GM23338 (cell line): ENCODE results near the gene SLC45A3. TPM values are rescaled to one million over a fixed set of nuclear protein-coding genes. Genes with fewer than 3 reads are reported as not detected.
A peak's percentile ranks its signal among the peaks of the same experiment; 100 is the strongest.

Source experiments
- ATAC-seq: fragments of 200-7000 bp; cut with Tn5 transposase; 3 replicates; pipeline ENCODE4 v1.9.1; 2020
- DNase-seq: peaks from one replicate; pipeline ENCODE4 v3.0.0-alpha.2; 2015; ENCODE audit warnings: low spot score
- H2AFZ ChIP-seq: fragments of 200-600 bp; sonication (generic); 2 replicates; pipeline ENCODE4 v1.8.0; 2016; ENCODE audit warnings: antibody characterized with exemption, mild to moderate bottlenecking, moderate library complexity
- H3F3A ChIP-seq: fragments of 200-600 bp; sonication (generic); replicated peaks from 2 replicates; pipeline ENCODE4 v1.8.0; 2017; ENCODE audit warnings: antibody characterized with exemption, mixed run types, low read depth
- H3K27ac ChIP-seq: fragments of 200-600 bp; sonication (generic); 2 replicates; pipeline ENCODE4 v1.6.1; 2016; ENCODE audit warnings: low read depth
- H3K27me3 ChIP-seq: fragments of 200-600 bp; sonication (generic); 2 replicates; pipeline ENCODE4 v1.8.0; 2016; ENCODE audit warnings: mild to moderate bottlenecking, mixed run types, moderate library complexity; ENCODE audit not compliant: insufficient read depth
- H3K36me3 ChIP-seq: fragments of 200-600 bp; sonication (generic); 2 replicates; pipeline ENCODE4 v1.8.0; 2016; ENCODE audit warnings: mild to moderate bottlenecking; ENCODE audit not compliant: insufficient read depth
- H3K4me1 ChIP-seq: fragments of 200-600 bp; sonication (generic); 2 replicates; pipeline ENCODE4 v1.8.0; 2016; ENCODE audit warnings: mild to moderate bottlenecking, moderate library complexity; ENCODE audit not compliant: insufficient read depth
- H3K4me2 ChIP-seq: fragments of 200-600 bp; sonication (generic); 2 replicates; pipeline ENCODE4 v1.7.1; 2017; ENCODE audit warnings: mixed run types
- H3K4me3 ChIP-seq: fragments of 200-600 bp; sonication (generic); 2 replicates; pipeline ENCODE4 v1.6.1; 2016; ENCODE audit warnings: mixed run types
- H3K79me2 ChIP-seq: fragments of 200-600 bp; sonication (generic); replicated peaks from 2 replicates; pipeline ENCODE4 v1.8.0; 2017; ENCODE audit warnings: mild to moderate bottlenecking; ENCODE audit not compliant: insufficient read depth
- H3K9me2 ChIP-seq: fragments of 200-600 bp; sonication (generic); 2 replicates; pipeline ENCODE4 v1.8.0; 2017; ENCODE audit not compliant: insufficient read depth
- H4K20me1 ChIP-seq: fragments of 200-600 bp; sonication (generic); replicated peaks from 2 replicates; pipeline ENCODE4 v1.8.0; 2017; ENCODE audit warnings: mild to moderate bottlenecking; ENCODE audit not compliant: insufficient read depth
- H3K27ac Mint-ChIP-seq: 2 replicates; pipeline ENCODE4 v1.8.0; 2020; ENCODE audit warnings: inconsistent platforms, mild to moderate bottlenecking, moderate library complexity, mixed read lengths
- H3K27me3 Mint-ChIP-seq: 3 replicates; pipeline ENCODE4 v1.8.0; 2022; ENCODE audit warnings: low read depth, mild to moderate bottlenecking, moderate library complexity, mixed read lengths, inconsistent platforms; ENCODE audit not compliant: insufficient read depth, poor library complexity
- H3K36me3 Mint-ChIP-seq: 3 replicates; pipeline ENCODE4 v1.8.0; 2021; ENCODE audit warnings: low read depth, mild to moderate bottlenecking, inconsistent platforms, moderate library complexity, mixed read lengths
- H3K4me1 Mint-ChIP-seq: 3 replicates; pipeline ENCODE4 v1.8.0; 2020; ENCODE audit warnings: mild to moderate bottlenecking, inconsistent platforms, mixed read lengths
- H3K4me3 Mint-ChIP-seq: 3 replicates; pipeline ENCODE4 v1.8.0; 2021; ENCODE audit warnings: moderate library complexity, mild to moderate bottlenecking, inconsistent platforms, mixed read lengths
- H3K9me3 Mint-ChIP-seq: 3 replicates; pipeline ENCODE4 v1.8.0; 2020; ENCODE audit warnings: moderate library complexity, mild to moderate bottlenecking, inconsistent platforms, mixed read lengths
- CREB1 ChIP-seq: fragments of 250-450 bp; sonication (Bioruptor Pico); IDR thresholded peaks from 2 replicates; pipeline ENCODE4 v1.5.0; 2020; ENCODE audit warnings: low read depth, mild to moderate bottlenecking, moderate library complexity
- CTCF ChIP-seq, 2 experiments: fragments of 200-600 bp in 1 of 2; sonication (generic) in 1 of 2; conservative IDR thresholded peaks; 2 replicates each; pipeline versions ENCODE4 v1.5.1 to v1.6.1; 2016 to 2017; ENCODE audit warnings: antibody characterized with exemption in 2 of 2, low read depth in 2 of 2, mild to moderate bottlenecking in 2 of 2, moderate library complexity in 1 of 2
- ETS1 ChIP-seq: IDR thresholded peaks from 2 replicates; pipeline ENCODE4 v1.6.1; 2016; ENCODE audit warnings: antibody characterized with exemption
- EZH2 ChIP-seq: fragments of 200-600 bp; sonication (generic); IDR thresholded peaks from one replicate; pipeline ENCODE4 v1.8.0; 2017; ENCODE audit warnings: antibody characterized with exemption, mild to moderate bottlenecking, low read depth; ENCODE audit not compliant: unreplicated experiment
- EZH2phosphoT487 ChIP-seq: fragments of 200-600 bp; sonication (generic); IDR thresholded peaks from one replicate; pipeline ENCODE4 v1.8.1; 2018; ENCODE audit warnings: antibody characterized with exemption; ENCODE audit not compliant: unreplicated experiment
- JUNB ChIP-seq: IDR thresholded peaks from one replicate; pipeline ENCODE4 v1.6.1; 2016; ENCODE audit warnings: antibody characterized with exemption; ENCODE audit not compliant: unreplicated experiment
- NANOG ChIP-seq: IDR thresholded peaks from 2 replicates; pipeline ENCODE4 v1.6.1; 2016; ENCODE audit warnings: antibody characterized with exemption, borderline replicate concordance
- POLR2AphosphoS5 ChIP-seq: IDR thresholded peaks from 2 replicates; pipeline ENCODE4 v1.6.1; 2016; ENCODE audit warnings: antibody characterized with exemption, low read depth
- REST ChIP-seq: IDR thresholded peaks from one replicate; pipeline ENCODE4 v1.6.1; 2018; ENCODE audit warnings: antibody characterized with exemption; ENCODE audit not compliant: unreplicated experiment
- STAT1 ChIP-seq: IDR thresholded peaks from one replicate; pipeline ENCODE4 v1.6.1; 2016; ENCODE audit warnings: antibody characterized with exemption; ENCODE audit not compliant: unreplicated experiment
- ZNF114 ChIP-seq: fragments of 250-450 bp; sonication (Bioruptor Pico); IDR thresholded peaks from 2 replicates; pipeline ENCODE4 v1.5.0; 2020; ENCODE audit warnings: mild to moderate bottlenecking, moderate library complexity
- ZNF331 ChIP-seq: fragments of 250-450 bp; sonication (Bioruptor Pico); IDR thresholded peaks from 2 replicates; pipeline ENCODE4 v1.5.0; 2020; ENCODE audit warnings: low read depth, mild to moderate bottlenecking, moderate library complexity
- ZNF462 ChIP-seq: fragments of 250-450 bp; sonication (Bioruptor Pico); IDR thresholded peaks from 2 replicates; pipeline ENCODE4 v1.5.0; 2020; ENCODE audit warnings: mild to moderate bottlenecking, moderate library complexity
- polyA plus RNA-seq: library from polyadenylated mRNA; unstranded; fragments of >200 nt; fragmentation: Nextera tagmentation; extraction: Ambion mirVana; gene quantifications from 2 replicates; pipeline ENCODE4 v1.2.1, GENCODE V29; 2016
- total RNA-seq: library from RNA; depleted of rRNA; stranded (reverse); fragments of >200 nt; shearing (Covaris generic); gene quantifications from 2 replicates; pipeline ENCODE4 v1.2.3, GENCODE V29; 2014

Gene SLC45A3
- total and polyA plus RNA-seq, 2 experiments from 2014 or later: 4.7 to 16.0 TPM

GRCh38 chr1:205688171-205689080 lies 8.1 kb upstream of the SLC45A3 start:
- H3F3A ChIP-seq: no peaks in the 10 kb centered on the region
- no peaks in the 10 kb centered on the region for H4K20me1 ChIP-seq
- H3K27ac Mint-ChIP-seq: no peak overlapping the region
- H3K4me3 ChIP-seq: no peak overlapping the region
- H3K4me3 Mint-ChIP-seq: no peak overlapping the region; the same call in 2 of the 3 replicates
- no peaks in the 10 kb centered on the region for H3K27me3 ChIP-seq
- peaks cover 26% of the 10 kb centered on the region for H3K4me1 Mint-ChIP-seq
- H3K36me3 Mint-ChIP-seq: no peaks in the 10 kb centered on the region
- no peaks in the 10 kb centered on the region; the same call in 1 of the 2 replicates for H3K9me2 ChIP-seq
- H3K27me3 Mint-ChIP-seq: peaks cover 15% of the 10 kb centered on the region
- ATAC-seq (no peak; the same call in 2 of the 3 replicates), DNase-seq (no peak)
- H3K79me2 ChIP-seq: no peaks in the 10 kb centered on the region
- H3K27ac ChIP-seq: no peak overlapping the region
- H3K4me1 ChIP-seq: peaks cover 9% of the 10 kb centered on the region
- peak overlapping the region; percentile 34; the same call in 1 of the 2 replicates for H2AFZ ChIP-seq
- no peaks in the 10 kb centered on the region; the same call in 2 of the 3 replicates for H3K9me3 Mint-ChIP-seq
- H3K4me2 ChIP-seq: no peak overlapping the region
- H3K36me3 ChIP-seq: no peaks in the 10 kb centered on the region
- TF ChIP-seq POLR2AphosphoS5 (no peak), REST (no peak), ZNF462 (CRISPR knock-in tag) (no peak), CREB1 (no peak), ZNF114 (CRISPR knock-in tag) (no peak), STAT1 (no peak), EZH2phosphoT487 (no peak), CTCF (conservative IDR thresholded peaks at IDR 0.05; ENCODE audit: low read depth in 2 of 2) (no peak), ETS1 (no peak), ZNF331 (CRISPR knock-in tag) (no peak), JUNB (no peak), NANOG (no peak), EZH2 (no peak)
